Measurements from ENCODE around the gene SOHLH1.

SOHLH1 gene

DNA sequence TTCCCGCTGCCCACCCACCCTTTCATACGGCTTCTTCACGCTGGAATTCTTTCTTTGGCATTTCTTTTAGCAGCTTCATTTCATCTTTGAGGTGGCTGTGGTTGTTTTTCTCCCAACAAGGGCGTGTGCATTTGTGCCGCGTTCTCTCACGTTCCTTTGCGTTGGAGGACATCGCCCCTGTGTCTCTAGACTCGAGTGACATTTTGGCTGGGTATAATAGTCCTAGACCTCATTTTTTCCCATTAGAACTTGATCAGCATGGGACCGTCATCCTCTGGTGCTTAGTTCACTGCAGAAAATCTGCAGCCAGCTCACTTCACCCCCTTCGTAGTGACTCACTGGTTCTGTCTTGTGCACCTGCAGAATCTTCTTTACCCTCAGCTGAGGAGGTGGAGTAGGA is 32.2 kb upstream of the SOHLH1 start:
- no peak for DNase-seq

DNA sequence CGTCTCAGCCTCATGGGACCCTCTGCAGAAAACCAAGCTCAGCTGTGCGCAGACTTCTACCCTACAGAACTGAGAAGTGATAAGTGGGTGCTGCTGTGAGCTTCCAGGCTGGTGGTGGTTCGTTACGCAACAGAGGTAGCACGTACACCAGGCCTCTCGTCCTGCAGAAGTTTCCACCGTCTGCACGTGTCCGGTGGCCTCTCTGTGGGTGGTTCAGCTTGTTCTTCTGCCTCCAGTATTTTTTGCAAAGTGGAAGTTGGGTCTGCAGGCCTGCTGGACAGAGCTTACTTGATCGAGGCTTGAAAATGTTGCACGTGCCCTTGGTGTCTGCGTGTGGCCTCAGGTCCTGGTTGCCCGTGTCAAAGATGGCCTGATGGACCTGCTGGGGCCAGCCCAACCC is 30.2 kb upstream of the SOHLH1 start:
- no peak for DNase-seq

- no peak for DNase-seq
These were observed 29.3 kb upstream of the SOHLH1 start for GRCh38 chr9:135728436-135729110.

- no peak for DNase-seq
These were observed 28.1 kb upstream of the SOHLH1 start for GRCh38 chr9:135727257-135727875.

DNA sequence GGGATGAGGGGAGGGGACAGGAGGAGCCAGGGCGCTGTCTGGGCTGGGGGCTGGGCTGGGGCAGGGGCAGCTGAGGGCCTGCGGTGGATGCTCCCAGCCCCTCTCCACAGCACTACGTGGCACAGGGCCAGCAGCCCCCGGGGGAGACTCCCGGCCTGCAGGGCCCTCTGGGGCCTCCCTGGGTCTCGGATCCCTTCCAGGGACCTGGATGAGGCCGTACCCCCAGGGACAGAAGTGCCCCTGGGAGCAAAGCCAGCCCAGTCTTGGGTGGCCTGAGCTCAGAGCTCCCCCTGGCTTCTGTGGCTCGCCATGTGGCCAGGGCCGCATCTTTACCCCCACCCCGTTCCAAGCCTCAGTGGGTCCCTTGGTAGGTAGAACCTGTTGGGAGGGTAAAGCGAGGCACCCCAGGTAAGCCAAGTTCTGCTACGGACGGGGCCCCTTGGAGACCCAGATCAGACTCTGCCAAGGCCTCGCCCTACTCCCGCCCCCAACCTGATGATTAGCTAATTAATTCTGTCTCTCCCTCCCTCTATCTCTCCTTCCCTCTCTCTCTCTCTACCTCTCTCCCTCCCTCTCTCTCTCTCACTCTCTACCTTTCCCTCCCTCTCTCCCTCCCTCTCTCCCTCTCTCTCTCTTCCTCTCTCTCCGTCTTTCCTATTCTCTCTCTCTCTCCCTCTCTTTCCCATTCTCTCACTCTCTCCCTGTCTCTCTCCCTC is 27.0 kb upstream of the SOHLH1 start:
- no peak for DNase-seq

DNA sequence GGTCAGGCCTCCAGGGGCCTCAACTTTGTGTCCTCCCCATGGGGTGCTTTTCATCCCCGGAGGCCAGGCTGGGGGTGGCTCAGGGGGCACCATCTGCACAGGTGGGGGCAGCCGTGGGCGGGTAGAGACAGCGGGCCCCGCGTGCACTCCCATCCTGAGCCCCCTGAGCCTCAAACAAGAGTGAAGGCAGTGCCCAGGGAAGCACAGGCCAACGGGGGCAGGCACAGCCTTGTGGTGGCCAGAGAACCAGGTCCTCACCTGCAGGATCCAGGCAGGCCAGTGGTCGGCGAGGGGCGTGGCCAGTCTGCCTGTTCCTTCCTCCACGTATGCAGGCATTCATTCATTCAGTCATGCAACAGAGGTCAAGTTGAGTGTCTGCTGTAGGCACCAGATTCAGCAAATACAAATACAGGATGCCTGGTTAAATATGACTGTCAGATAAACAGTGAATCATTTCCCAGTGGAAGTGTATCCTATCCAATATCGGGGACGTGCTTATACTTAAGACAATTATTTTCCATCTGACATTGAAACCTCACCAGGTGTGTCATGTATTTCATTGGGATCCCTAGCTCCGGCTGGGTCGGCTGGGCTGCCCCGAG is 25.0 kb upstream of the SOHLH1 start:
- no peak for DNase-seq

GRCh38 chr9:135722365-135722764 is 23.1 kb upstream of the SOHLH1 start:
- no peak for DNase-seq

DNA sequence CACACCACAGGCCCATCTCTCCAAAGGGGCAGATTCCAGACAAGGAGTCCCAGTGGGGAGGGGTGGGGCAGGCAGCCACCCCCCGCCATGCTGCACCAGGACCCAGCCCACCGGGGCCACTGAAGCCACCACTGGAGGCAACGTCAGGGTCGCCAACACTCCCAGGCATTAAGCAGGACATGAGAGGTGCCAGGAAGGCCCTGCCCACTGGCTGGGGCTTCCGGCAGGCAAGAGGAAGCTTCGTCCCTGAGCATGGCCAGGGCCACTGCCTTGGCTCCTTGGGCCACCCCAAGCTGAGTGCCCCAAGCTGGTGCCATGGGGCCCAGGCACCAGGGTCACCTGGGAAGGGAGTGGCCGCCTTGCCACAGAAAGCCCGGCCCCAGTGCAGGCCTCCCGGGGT is 20.2 kb upstream of the SOHLH1 start:
- DNase-seq, result no peak

DNA sequence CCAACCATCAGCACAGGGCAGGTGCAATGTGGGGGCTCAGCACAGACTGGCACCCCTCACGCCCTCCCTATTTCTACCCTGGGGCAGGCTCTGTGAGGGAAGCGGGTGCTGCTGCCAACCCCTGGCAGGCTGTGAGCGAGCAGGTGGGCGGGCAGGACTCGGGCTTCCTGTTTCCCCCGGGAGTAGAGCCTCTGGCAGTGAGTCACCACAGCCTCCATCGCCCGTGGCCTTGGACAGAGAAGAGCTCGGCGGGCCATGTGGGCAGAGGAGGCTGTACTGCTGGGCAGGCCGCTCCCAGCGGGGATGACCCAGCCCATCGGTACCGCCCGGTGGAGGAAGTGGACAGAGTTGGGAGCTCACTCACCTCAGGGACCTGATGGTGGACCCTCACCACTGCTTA is 19.3 kb upstream of the SOHLH1 start:
- DNase-seq, result peak in 4 of 56 donors; percentile 4 to 37 (median 11)

DNA sequence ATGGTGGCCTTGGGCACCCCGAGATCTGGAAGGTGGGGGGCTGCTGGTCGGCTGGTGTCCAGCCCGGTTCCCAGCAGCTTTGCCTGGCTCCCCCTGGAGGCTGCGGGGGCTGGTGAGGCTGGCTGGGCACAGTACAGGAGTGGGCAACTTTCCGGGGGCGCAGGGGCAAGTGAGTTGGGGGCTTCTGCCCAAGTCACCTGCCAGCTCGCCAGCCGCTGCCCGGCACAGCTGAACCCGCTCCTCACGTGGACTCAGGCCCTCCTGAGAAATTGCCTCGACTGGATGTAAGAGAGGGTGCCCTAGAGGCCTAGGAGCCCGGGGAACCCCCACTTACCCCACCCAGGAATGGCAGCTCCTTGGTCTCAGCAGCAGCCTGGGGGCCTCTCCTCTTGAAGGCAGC is 18.1 kb upstream of the SOHLH1 start:
- no peak for DNase-seq

DNA sequence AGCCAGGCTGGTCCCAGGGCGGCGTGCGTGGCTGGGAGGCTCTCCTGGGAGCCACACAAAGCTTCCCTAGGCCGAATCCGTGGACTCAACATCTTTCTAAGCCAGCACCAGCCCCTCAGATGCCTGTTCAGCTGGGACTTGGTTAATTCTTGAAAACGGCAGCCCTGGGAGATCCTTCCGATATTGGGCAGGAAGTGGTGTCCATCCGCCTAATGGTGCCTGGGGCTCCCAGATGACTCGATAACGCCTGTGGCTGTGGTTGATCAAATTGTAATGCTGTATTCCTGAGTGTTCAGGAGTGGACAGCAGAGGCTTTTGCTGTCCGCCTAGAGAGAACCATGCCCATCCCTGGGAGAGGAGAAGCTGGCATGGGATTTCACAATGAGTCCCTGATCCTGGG is 16.8 kb upstream of the SOHLH1 start:
- no peak for DNase-seq

GRCh38 chr9:135715056-135715595 is 15.8 kb upstream of the SOHLH1 start:
- no peak for DNase-seq

- no peak for DNase-seq
These were observed 15.2 kb upstream of the SOHLH1 start for GRCh38 chr9:135714242-135715055.

GRCh38 chr9:135712613-135713295 is 13.5 kb upstream of the SOHLH1 start:
- no peak for DNase-seq

GRCh38 chr9:135711881-135712280 is 12.6 kb upstream of the SOHLH1 start:
- no peak for DNase-seq

DNA sequence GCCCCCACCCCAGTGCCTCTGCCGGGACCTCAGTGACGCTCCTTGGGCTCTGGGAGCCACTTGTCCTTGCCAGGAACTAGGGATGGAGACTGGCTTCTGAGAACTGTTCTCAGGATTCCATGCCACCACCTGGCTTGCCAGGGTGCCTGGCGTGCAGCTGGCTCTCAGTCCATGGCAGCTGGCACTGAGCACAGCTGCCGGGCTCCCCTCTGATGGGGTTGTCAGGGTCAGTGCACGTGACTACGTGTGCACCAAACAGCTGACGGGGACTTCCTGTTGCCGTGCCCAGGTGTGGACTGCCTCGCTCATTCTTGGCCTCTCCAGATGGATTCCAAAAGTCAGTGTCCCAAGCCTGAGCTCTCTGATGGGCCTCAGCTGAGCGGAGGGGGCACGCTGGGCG is 12.1 kb upstream of the SOHLH1 start:
- DNase-seq, result no peak

GRCh38 chr9:135708164-135708563 is 8.9 kb upstream of the SOHLH1 start:
- no peak for DNase-seq

DNA sequence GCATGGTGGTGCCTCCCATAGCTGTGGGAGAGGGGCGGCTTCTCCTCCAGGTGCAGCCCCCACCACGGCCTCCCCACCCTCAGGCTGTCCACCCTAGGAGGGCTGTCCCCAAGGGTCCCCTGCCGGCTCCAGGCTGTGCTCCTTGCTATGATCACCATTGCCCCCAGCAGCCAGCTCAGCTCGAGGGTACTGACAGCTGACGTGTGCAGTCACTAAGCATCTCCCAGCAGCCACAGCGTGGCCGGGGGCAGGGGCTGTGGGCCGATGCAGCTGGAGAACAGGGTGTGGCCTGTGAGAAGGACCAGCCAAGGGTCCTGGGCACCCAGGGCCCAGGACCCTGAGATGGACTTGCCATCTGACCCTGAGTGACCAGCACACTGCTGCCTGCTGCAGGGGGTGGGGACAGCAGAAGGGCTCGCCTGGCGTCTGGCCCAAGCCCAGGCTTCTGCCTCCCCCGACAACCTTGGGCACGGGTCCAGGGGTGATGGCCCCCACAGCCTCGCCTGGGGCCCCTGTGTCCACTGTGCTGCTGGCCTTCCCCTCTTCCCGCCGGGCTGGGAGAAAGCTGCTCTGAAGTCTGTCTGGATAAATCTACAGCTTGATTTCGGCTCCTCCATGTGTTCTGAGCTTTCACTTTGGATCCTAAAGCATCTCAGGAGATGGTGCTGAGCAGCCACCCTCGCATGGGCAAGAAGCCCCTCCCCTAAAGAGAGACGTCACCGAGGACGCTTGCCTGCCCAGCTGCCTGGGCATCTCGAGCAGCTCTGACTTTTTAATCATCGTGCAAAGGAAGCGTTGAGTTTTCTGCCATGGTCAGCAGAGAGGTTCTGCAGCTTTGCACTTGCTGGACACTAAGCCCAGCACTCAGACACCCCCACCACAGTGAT is 8.2 kb upstream of the SOHLH1 start:
- DNase-seq, result peak in 1 of 56 donors; percentile 4

GRCh38 chr9:135706288-135706687 is 7.0 kb upstream of the SOHLH1 start:
- DNase-seq, result no peak

DNA sequence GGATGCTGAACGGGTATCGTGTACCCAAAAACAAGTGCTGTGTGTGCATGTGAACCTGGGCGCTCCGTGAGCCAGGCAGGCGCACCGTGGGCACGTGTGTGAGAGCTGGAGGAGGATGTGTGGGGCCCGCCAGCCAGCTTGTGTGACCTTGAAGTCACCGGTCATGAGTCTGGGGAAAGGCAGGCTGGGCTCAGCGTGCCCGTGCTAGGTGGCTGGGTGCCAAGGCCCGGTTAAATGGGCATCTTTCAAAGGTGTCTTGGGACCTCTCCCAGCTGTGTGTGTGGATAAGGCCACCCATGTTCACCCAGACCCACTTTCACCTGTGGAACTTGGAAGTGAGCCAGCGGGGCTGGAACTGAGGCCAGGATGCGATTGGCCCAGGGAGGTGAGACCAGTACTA is 6.1 kb upstream of the SOHLH1 start:
- no peak for DNase-seq

Data from nucleus accumbens (tissue), 56 donors.